Nephron (organoid): ENCODE results near the gene DRD3.

Source experiments
- H3K27ac Mint-ChIP-seq, 3 experiments: 2 replicates each; pipeline ENCODE4 v1.8.0; 2020; ENCODE audit warnings: mixed read lengths in 3 of 3, mild to moderate bottlenecking in 2 of 3, moderate library complexity in 1 of 3
- H3K27me3 Mint-ChIP-seq: 2 replicates; pipeline ENCODE4 v1.8.0; 2021; ENCODE audit warnings: low read depth, mild to moderate bottlenecking, moderate library complexity, mixed read lengths
- H3K36me3 Mint-ChIP-seq: 2 replicates; pipeline ENCODE4 v1.8.0; 2020; ENCODE audit warnings: low read depth, mixed read lengths
- H3K4me1 Mint-ChIP-seq: 2 replicates; pipeline ENCODE4 v1.8.0; 2020; ENCODE audit warnings: mixed read lengths
- H3K4me3 Mint-ChIP-seq, 3 experiments: 2 replicates each; pipeline ENCODE4 v1.8.0; 2020; ENCODE audit warnings: mild to moderate bottlenecking in 3 of 3, mixed read lengths in 3 of 3, moderate library complexity in 2 of 3
- H3K9me3 Mint-ChIP-seq: 2 replicates; pipeline ENCODE4 v1.8.0; 2020; ENCODE audit warnings: mixed read lengths
- CTCF ChIP-seq, 3 experiments: fragments of 200-600 bp; sonication (generic); IDR thresholded peaks; one replicate each; pipeline ENCODE4 v1.5.0; 2021; ENCODE audit warnings: antibody characterized with exemption in 3 of 3; ENCODE audit not compliant: unreplicated experiment in 3 of 3

Gene DRD3

GRCh38 chr3:114144909-114145688, 33.8 kb downstream of the DRD3 start:
- Mint-ChIP-seq H3K27ac (no peak overlapping the region), H3K27me3 (no peaks in the 10 kb centered on the region), H3K36me3 (no peaks in the 10 kb centered on the region), H3K9me3 (no peaks in the 10 kb centered on the region), H3K4me1 (peaks cover 10% of the 10 kb centered on the region), H3K4me3 (no peak overlapping the region)
- no peak for TF ChIP-seq CTCF (IDR thresholded peaks at IDR 0.05; ENCODE audit: unreplicated experiment in 3 of 3)

- no peak for TF ChIP-seq CTCF (IDR thresholded peaks at IDR 0.05; ENCODE audit: unreplicated experiment in 3 of 3)
- Mint-ChIP-seq H3K4me3 (no peak overlapping the region), H3K27ac (no peak overlapping the region), H3K36me3 (no peaks in the 10 kb centered on the region), H3K4me1 (peaks cover 8% of the 10 kb centered on the region), H3K9me3 (no peaks in the 10 kb centered on the region), H3K27me3 (no peaks in the 10 kb centered on the region)
These were observed 35.0 kb downstream of the DRD3 start for GRCh38 chr3:114143817-114144216.

GRCh38 chr3:114139836-114140235, 39.0 kb downstream of the DRD3 start:
- H3K27me3 Mint-ChIP-seq: no peaks in the 10 kb centered on the region
- no peak for TF ChIP-seq CTCF (IDR thresholded peaks at IDR 0.05; ENCODE audit: unreplicated experiment in 3 of 3)
- H3K9me3 Mint-ChIP-seq: no peaks in the 10 kb centered on the region
- no peaks in the 10 kb centered on the region for H3K36me3 Mint-ChIP-seq
- H3K27ac Mint-ChIP-seq: no peak overlapping the region
- no peak overlapping the region for H3K4me3 Mint-ChIP-seq
- H3K4me1 Mint-ChIP-seq: peaks cover 6% of the 10 kb centered on the region

- Mint-ChIP-seq H3K9me3 (no peaks in the 10 kb centered on the region), H3K36me3 (no peaks in the 10 kb centered on the region), H3K4me3 (no peak overlapping the region), H3K4me1 (no peaks in the 10 kb centered on the region), H3K27me3 (peaks cover 4% of the 10 kb centered on the region), H3K27ac (no peak overlapping the region)
- no peak for TF ChIP-seq CTCF (IDR thresholded peaks at IDR 0.05; ENCODE audit: unreplicated experiment in 3 of 3)
These were observed 44.9 kb downstream of the DRD3 start for GRCh38 chr3:114133947-114134346.

- Mint-ChIP-seq H3K27ac (no peak overlapping the region), H3K36me3 (no peaks in the 10 kb centered on the region), H3K9me3 (no peaks in the 10 kb centered on the region), H3K4me3 (no peak overlapping the region), H3K27me3 (peaks cover 4% of the 10 kb centered on the region), H3K4me1 (no peaks in the 10 kb centered on the region)
- no peak for TF ChIP-seq CTCF (IDR thresholded peaks at IDR 0.05; ENCODE audit: unreplicated experiment in 3 of 3)
These were observed 46.4 kb downstream of the DRD3 start for GRCh38 chr3:114132500-114132899.

GRCh38 chr3:114128826-114129225, 50.0 kb downstream of the DRD3 start:
- no peak for TF ChIP-seq CTCF (IDR thresholded peaks at IDR 0.05; ENCODE audit: unreplicated experiment in 3 of 3)
- no peaks in the 10 kb centered on the region for H3K36me3 Mint-ChIP-seq

More at GRCh38 chr3:114128826-114129225, 50.0 kb downstream of the DRD3 start:
- no peaks in the 10 kb centered on the region for H3K4me1 Mint-ChIP-seq
- H3K9me3 Mint-ChIP-seq: no peaks in the 10 kb centered on the region
- peaks cover 4% of the 10 kb centered on the region for H3K27me3 Mint-ChIP-seq
- no peak overlapping the region for H3K27ac Mint-ChIP-seq
- no peak overlapping the region for H3K4me3 Mint-ChIP-seq
